ENCODE data around the gene GNG7. TPM values are rescaled to one million over a fixed set of nuclear protein-coding genes. Genes with fewer than 3 reads are reported as not detected.

Gene GNG7
- total RNA-seq, 1 experiment from 2014 or later, result 7.7 TPM

DNA sequence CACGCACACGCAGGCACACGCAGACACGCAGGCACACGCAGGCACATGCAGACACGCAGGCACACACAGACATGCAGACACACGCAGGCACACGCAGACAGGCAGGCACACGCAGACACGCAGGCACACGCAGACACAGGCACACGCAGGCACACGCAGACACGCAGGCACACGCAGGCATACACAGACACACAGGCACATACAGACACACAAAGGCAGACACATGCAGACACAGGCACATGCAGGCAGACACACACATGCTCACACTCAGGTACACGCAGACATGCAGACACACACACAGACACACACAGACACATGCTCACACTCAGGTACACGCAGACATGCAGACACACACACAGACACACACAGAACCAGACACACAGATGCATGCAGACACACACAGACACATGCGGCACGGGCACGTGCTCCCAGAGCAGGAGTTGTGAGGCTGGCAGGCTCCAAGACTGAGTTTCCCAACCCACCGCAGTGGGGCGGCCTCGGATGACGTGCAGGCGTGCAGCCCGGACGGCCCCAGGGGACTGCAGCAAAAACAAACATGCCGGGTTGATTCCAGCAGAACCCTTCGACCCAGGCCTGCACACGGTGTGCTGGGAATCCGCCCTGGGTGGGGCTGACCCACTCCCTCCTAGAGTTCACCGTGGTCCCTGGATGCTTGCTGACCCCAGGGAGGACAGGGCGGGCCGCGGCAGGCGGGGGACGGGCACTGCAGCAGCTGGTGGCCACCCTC, 126.6 kb downstream of the GNG7 start:
- H4K91ac ChIP-seq (ENCODE audit: insufficient read length, low read depth, low read length), result no peak overlapping the region
- no peak overlapping the region for H2BK20ac ChIP-seq (ENCODE audit: low read depth, low read length, poor library complexity, severe bottlenecking)
- H3K56ac ChIP-seq (ENCODE audit: insufficient read length, low read depth, low read length), result peak overlapping the region; percentile 4
- H3K9ac ChIP-seq (ENCODE audit: extremely low read depth, insufficient read length, low read length), result no peak overlapping the region
- H4K8ac ChIP-seq (replicated peaks; ENCODE audit: insufficient read length, low read depth, low read length), result peak overlapping the region; percentile 90
- Mint-ChIP-seq H3K27ac (peak overlapping the region in 1 of 3 experiments; percentile 89; a peak in 1 of 7 replicates), H3K9me3 (peaks cover 0 to 2% of the 10 kb centered on the region in 2 experiments; a peak in 3 of 5 replicates), H3K4me1 (peaks cover 8 to 10% of the 10 kb centered on the region in 2 experiments), H3K36me3 (ENCODE audit: insufficient read depth in 1 of 3, low read depth in 3 of 3) (peaks cover 0 to 2% (median 0%) of the 10 kb centered on the region in 3 experiments; a peak in 2 of 7 replicates), H3K4me3 (no peak overlapping the region), H3K27me3 (ENCODE audit: low read depth) (no peaks in the 10 kb centered on the region; the same call in 1 of the 2 replicates)
- H2BK12ac ChIP-seq (ENCODE audit: insufficient read length, low read depth, low read length), result no peak overlapping the region
- no peaks in the 10 kb centered on the region for H3K79me1 ChIP-seq (ENCODE audit: insufficient read depth, low read depth, low read length, poor library complexity, severe bottlenecking)
- no peak overlapping the region for H3T11ph ChIP-seq (ENCODE audit: low read length)
- H3K18ac ChIP-seq (ENCODE audit: insufficient read length, low read depth, low read length), result peak overlapping the region; percentile 71
- DNase-seq, result no peak
- no peaks in the 10 kb centered on the region for H3K79me2 ChIP-seq (ENCODE audit: insufficient read depth, low read length)
- H2AFZ ChIP-seq (ENCODE audit: low read length), result no peak overlapping the region
- no peak overlapping the region for H3K27ac ChIP-seq (ENCODE audit: insufficient read length, low read depth, low read length)
- no peak overlapping the region for H2BK15ac ChIP-seq (ENCODE audit: low read depth, low read length)
- H3K4me1 ChIP-seq (ENCODE audit: insufficient read depth, low read length), result no peaks in the 10 kb centered on the region
- TF ChIP-seq, protein P1, sequence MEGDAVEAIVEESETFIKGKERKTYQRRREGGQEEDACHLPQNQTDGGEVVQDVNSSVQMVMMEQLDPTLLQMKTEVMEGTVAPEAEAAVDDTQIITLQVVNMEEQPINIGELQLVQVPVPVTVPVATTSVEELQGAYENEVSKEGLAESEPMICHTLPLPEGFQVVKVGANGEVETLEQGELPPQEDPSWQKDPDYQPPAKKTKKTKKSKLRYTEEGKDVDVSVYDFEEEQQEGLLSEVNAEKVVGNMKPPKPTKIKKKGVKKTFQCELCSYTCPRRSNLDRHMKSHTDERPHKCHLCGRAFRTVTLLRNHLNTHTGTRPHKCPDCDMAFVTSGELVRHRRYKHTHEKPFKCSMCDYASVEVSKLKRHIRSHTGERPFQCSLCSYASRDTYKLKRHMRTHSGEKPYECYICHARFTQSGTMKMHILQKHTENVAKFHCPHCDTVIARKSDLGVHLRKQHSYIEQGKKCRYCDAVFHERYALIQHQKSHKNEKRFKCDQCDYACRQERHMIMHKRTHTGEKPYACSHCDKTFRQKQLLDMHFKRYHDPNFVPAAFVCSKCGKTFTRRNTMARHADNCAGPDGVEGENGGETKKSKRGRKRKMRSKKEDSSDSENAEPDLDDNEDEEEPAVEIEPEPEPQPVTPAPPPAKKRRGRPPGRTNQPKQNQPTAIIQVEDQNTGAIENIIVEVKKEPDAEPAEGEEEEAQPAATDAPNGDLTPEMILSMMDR (conservative IDR thresholded peaks at IDR 0.05), result no peak
- H3K27me3 ChIP-seq (ENCODE audit: insufficient read depth, low read length), result no peaks in the 10 kb centered on the region
- no peak overlapping the region for H3K4ac ChIP-seq (ENCODE audit: low read depth, low read length)
- no peaks in the 10 kb centered on the region for H3K9me3 ChIP-seq (ENCODE audit: control insufficient read depth, low read depth, low read length)
- H3K23ac ChIP-seq (ENCODE audit: insufficient read length, low read depth, low read length), result no peak overlapping the region
- H4K5ac ChIP-seq (ENCODE audit: insufficient read length, low read depth, low read length), result peak overlapping the region; percentile 22
- H3K4me2 ChIP-seq (ENCODE audit: insufficient read depth, insufficient read length, low read length), result no peak overlapping the region
- H2BK120ac ChIP-seq (ENCODE audit: low read depth, low read length, poor library complexity, severe bottlenecking), result no peak overlapping the region
- no peak overlapping the region for H2BK5ac ChIP-seq (ENCODE audit: insufficient read length, low read length)
- no CpG with 5 or more reads among the region's 37 CpGs for WGBS (ENCODE audit: extremely low coverage, insufficient read length, low lambda C conversion rate)
- no peak overlapping the region; the same call in 1 of the 2 replicates for H3K14ac ChIP-seq (ENCODE audit: insufficient read depth, low read length)
- peaks cover 12% of the 10 kb centered on the region for H3K23me2 ChIP-seq (ENCODE audit: insufficient read length, low read depth, low read length, poor library complexity, severe bottlenecking)
- H2AK5ac ChIP-seq (ENCODE audit: insufficient read length, low read length), result no peak overlapping the region
- H4K20me1 ChIP-seq (ENCODE audit: control insufficient read depth, insufficient read depth, insufficient read length), result no peaks in the 10 kb centered on the region
